Measurements from ENCODE around the gene STK10.

- no peak for TF ChIP-seq CTCF (IDR thresholded peaks at IDR 0.05; ENCODE audit: low read depth, low read length, poor library complexity, severe bottlenecking)
- TF ChIP-seq EZH2phosphoT487 (IDR thresholded peaks at IDR 0.05; ENCODE audit: borderline replicate concordance, low read length): no peak
Observed at GRCh38 chr5:172140120-172140519, 47.9 kb downstream of the STK10 start.

All from DOHH2 (cell line).